Skeletal muscle cell (primary cell): ENCODE measurements around the gene ADH7.
"Not testable (repeated sequence)": the region's sequence is repeated elsewhere in the genome, so short reads cannot be mapped to it uniquely, and the experiment has no call there.

ENCODE experiments used
- DNase-seq: peaks from one replicate; pipeline ENCODE4 v3.0.0-alpha.2; 2010; ENCODE audit warnings: low read depth
- H3K4me3 ChIP-seq: 2 replicates; pipeline ENCODE4 v1.5.1; 2011; ENCODE audit warnings: low read depth, mild to moderate bottlenecking, control low read depth, low read length, moderate library complexity

The ADH7 gene

GRCh38 chr4:99383833-99384392 lies 51.2 kb downstream of the ADH7 start:
- peak; percentile 92 for DNase-seq
- H3K4me3 ChIP-seq, result no peak overlapping the region

- DNase-seq, result no peak
- H3K4me3 ChIP-seq, result no peak overlapping the region
Measured at GRCh38 chr4:99383399-99383798, 51.7 kb downstream of the ADH7 start.

- H3K4me3 ChIP-seq, result no peak overlapping the region
- DNase-seq, result no peak
Measured at GRCh38 chr4:99382745-99383360, 52.3 kb downstream of the ADH7 start.

GRCh38 chr4:99381588-99382175 lies 53.5 kb downstream of the ADH7 start:
- DNase-seq, result no peak
- H3K4me3 ChIP-seq, result no peak overlapping the region

GRCh38 chr4:99379571-99379970 lies 55.6 kb downstream of the ADH7 start:
- H3K4me3 ChIP-seq, result no peak overlapping the region
- no peak for DNase-seq

- DNase-seq, result no peak
- no peak overlapping the region for H3K4me3 ChIP-seq
Measured at GRCh38 chr4:99378876-99379275, 56.3 kb downstream of the ADH7 start.

GRCh38 chr4:99377341-99377740 lies 57.8 kb downstream of the ADH7 start:
- DNase-seq, H3K4me3 ChIP-seq: not testable (repeated sequence)

GRCh38 chr4:99372464-99372863 lies 62.7 kb downstream of the ADH7 start:
- not testable (repeated sequence) for H3K4me3 ChIP-seq, DNase-seq

- not testable (repeated sequence) for DNase-seq
Measured at GRCh38 chr4:99367817-99368216, 67.3 kb downstream of the ADH7 start.

GRCh38 chr4:99366491-99366890 lies 68.7 kb downstream of the ADH7 start:
- H3K4me3 ChIP-seq, result no peak overlapping the region
- DNase-seq, result no peak

More at GRCh38 chr4:99367817-99368216, 67.3 kb downstream of the ADH7 start:
- not testable (repeated sequence) for H3K4me3 ChIP-seq

GRCh38 chr4:99362768-99363167 lies 72.4 kb downstream of the ADH7 start:
- H3K4me3 ChIP-seq, result no peak overlapping the region
- no peak for DNase-seq
